Loucy (cell line): ENCODE measurements around the gene AMZ1.

Source experiments
- H2AFZ ChIP-seq: fragments of 200-600 bp; sonication (generic); 2 replicates; pipeline ENCODE4 v1.6.0; 2016; ENCODE audit warnings: antibody characterized with exemption, mild to moderate bottlenecking, low read length, moderate library complexity
- H3F3A ChIP-seq: fragments of 200-600 bp; 2 replicates; pipeline ENCODE4 v1.6.0; 2016; ENCODE audit warnings: antibody characterized with exemption, low read depth, mild to moderate bottlenecking
- H3K27me3 ChIP-seq: fragments of 200-600 bp; sonication (generic); 2 replicates; pipeline ENCODE4 v1.6.1; 2014; ENCODE audit warnings: low read length, mild to moderate bottlenecking; ENCODE audit not compliant: insufficient read depth, poor library complexity, severe bottlenecking
- H3K36me3 ChIP-seq: fragments of 200-600 bp; sonication (generic); 2 replicates; pipeline ENCODE4 v1.6.1; 2016; ENCODE audit warnings: low read length; ENCODE audit not compliant: insufficient read depth
- H3K4me1 ChIP-seq: fragments of 200-600 bp; sonication (generic); 2 replicates; pipeline ENCODE4 v1.5.1; 2014; ENCODE audit warnings: low read length, mild to moderate bottlenecking; ENCODE audit not compliant: insufficient read depth, poor library complexity, severe bottlenecking
- H3K4me2 ChIP-seq: fragments of 200-600 bp; sonication (generic); 2 replicates; pipeline ENCODE4 v1.6.0; 2014; ENCODE audit warnings: antibody characterized with exemption, low read length, low read depth, mild to moderate bottlenecking; ENCODE audit not compliant: poor library complexity, severe bottlenecking
- H3K4me3 ChIP-seq: fragments of 200-600 bp; sonication (generic); 2 replicates; pipeline ENCODE4 v1.5.1; 2014; ENCODE audit warnings: low read length, mild to moderate bottlenecking, mixed read lengths; ENCODE audit not compliant: poor library complexity, severe bottlenecking
- H3K79me2 ChIP-seq: fragments of 200-600 bp; sonication (generic); 2 replicates; pipeline ENCODE4 v1.6.1; 2014; ENCODE audit warnings: low read length; ENCODE audit not compliant: insufficient read depth
- H3K9ac ChIP-seq: fragments of 200-600 bp; sonication (generic); 2 replicates; pipeline ENCODE4 v1.6.0; 2014; ENCODE audit warnings: mild to moderate bottlenecking, low read depth, low read length, moderate library complexity; ENCODE audit not compliant: poor library complexity, severe bottlenecking
- H3K9me2 ChIP-seq: fragments of 200-600 bp; sonication (generic); replicated peaks from 2 replicates; pipeline ENCODE4 v1.6.1; 2016; ENCODE audit warnings: low read depth, low read length, mixed read lengths
- H3K9me3 ChIP-seq: fragments of 200-600 bp; sonication (generic); 2 replicates; pipeline ENCODE4 v1.6.1; 2014; ENCODE audit warnings: mild to moderate bottlenecking, antibody characterized with exemption, low read length, low read depth; ENCODE audit not compliant: insufficient read depth
- H4K20me1 ChIP-seq: fragments of 200-600 bp; sonication (generic); 2 replicates; pipeline ENCODE4 v1.6.0; 2014; ENCODE audit warnings: antibody characterized with exemption, low read length, mild to moderate bottlenecking; ENCODE audit not compliant: insufficient read depth, poor library complexity, severe bottlenecking
- CTCF ChIP-seq: fragments of 200-600 bp; sonication (generic); conservative IDR thresholded peaks from 2 replicates; pipeline ENCODE4 v1.5.1; 2014; ENCODE audit warnings: mild to moderate bottlenecking, antibody characterized with exemption, low read length
- EZH2phosphoT487 ChIP-seq: fragments of 200-600 bp; IDR thresholded peaks from 2 replicates; pipeline ENCODE4 v1.6.1; 2018; ENCODE audit warnings: antibody characterized with exemption, mild to moderate bottlenecking, moderate library complexity, borderline replicate concordance

AMZ1 gene

GRCh38 chr7:2661602-2662272, 26.3 kb upstream of the AMZ1 start:
- TF ChIP-seq EZH2phosphoT487, result no peak
- TF ChIP-seq CTCF, result no peak
- H2AFZ ChIP-seq, result no peak overlapping the region
- H3K27me3 ChIP-seq, result no peaks in the 10 kb centered on the region
- H3K4me1 ChIP-seq, result no peaks in the 10 kb centered on the region
- H4K20me1 ChIP-seq, result no peaks in the 10 kb centered on the region
- H3K9me3 ChIP-seq, result no peaks in the 10 kb centered on the region
- H3K36me3 ChIP-seq, result peaks cover 7% of the 10 kb centered on the region; the same call in 1 of the 2 replicates
- no peak overlapping the region for H3K4me3 ChIP-seq
- H3K9ac ChIP-seq, result no peak overlapping the region
- no peak overlapping the region for H3K4me2 ChIP-seq
- H3K9me2 ChIP-seq, result no peaks in the 10 kb centered on the region
- H3F3A ChIP-seq, result no peaks in the 10 kb centered on the region
- H3K79me2 ChIP-seq, result no peaks in the 10 kb centered on the region

- no peaks in the 10 kb centered on the region for H3K79me2 ChIP-seq
- H3K4me1 ChIP-seq, result no peaks in the 10 kb centered on the region
- H3F3A ChIP-seq, result no peaks in the 10 kb centered on the region
- H3K9ac ChIP-seq, result no peak overlapping the region
- H3K27me3 ChIP-seq, result no peaks in the 10 kb centered on the region
- H2AFZ ChIP-seq, result no peak overlapping the region
- H3K36me3 ChIP-seq, result no peaks in the 10 kb centered on the region; the same call in 1 of the 2 replicates
- no peaks in the 10 kb centered on the region for H3K9me2 ChIP-seq
- no peaks in the 10 kb centered on the region for H4K20me1 ChIP-seq
- H3K4me3 ChIP-seq, result no peak overlapping the region
- no peaks in the 10 kb centered on the region for H3K9me3 ChIP-seq
- no peak overlapping the region for H3K4me2 ChIP-seq
- TF ChIP-seq CTCF, result no peak
- TF ChIP-seq EZH2phosphoT487, result no peak
Measured at GRCh38 chr7:2662273-2663120, 25.5 kb upstream of the AMZ1 start.

GRCh38 chr7:2663121-2663886, 24.7 kb upstream of the AMZ1 start:
- Histone ChIP-seq H3K9ac (no peak overlapping the region), H3K4me3 (no peak overlapping the region), H3K79me2 (no peaks in the 10 kb centered on the region), H4K20me1 (no peaks in the 10 kb centered on the region), H2AFZ (no peak overlapping the region), H3K4me2 (no peak overlapping the region), H3K36me3 (no peaks in the 10 kb centered on the region; the same call in 1 of the 2 replicates), H3K9me3 (no peaks in the 10 kb centered on the region), H3F3A (no peaks in the 10 kb centered on the region), H3K27me3 (no peaks in the 10 kb centered on the region), H3K4me1 (peaks cover 4% of the 10 kb centered on the region), H3K9me2 (no peaks in the 10 kb centered on the region)
- TF ChIP-seq CTCF (no peak), EZH2phosphoT487 (no peak)
